Measurements from ENCODE around the gene STK16.

STK16 gene

GRCh38 chr2:219209236-219210195, 35.8 kb upstream of the STK16 start:
- in situ Hi-C loops (cut with MboI; ENCODE audit: low sequenced_read_pairs, unreplicated experiment): no loop called here
- TF ChIP-seq, protein P1, sequence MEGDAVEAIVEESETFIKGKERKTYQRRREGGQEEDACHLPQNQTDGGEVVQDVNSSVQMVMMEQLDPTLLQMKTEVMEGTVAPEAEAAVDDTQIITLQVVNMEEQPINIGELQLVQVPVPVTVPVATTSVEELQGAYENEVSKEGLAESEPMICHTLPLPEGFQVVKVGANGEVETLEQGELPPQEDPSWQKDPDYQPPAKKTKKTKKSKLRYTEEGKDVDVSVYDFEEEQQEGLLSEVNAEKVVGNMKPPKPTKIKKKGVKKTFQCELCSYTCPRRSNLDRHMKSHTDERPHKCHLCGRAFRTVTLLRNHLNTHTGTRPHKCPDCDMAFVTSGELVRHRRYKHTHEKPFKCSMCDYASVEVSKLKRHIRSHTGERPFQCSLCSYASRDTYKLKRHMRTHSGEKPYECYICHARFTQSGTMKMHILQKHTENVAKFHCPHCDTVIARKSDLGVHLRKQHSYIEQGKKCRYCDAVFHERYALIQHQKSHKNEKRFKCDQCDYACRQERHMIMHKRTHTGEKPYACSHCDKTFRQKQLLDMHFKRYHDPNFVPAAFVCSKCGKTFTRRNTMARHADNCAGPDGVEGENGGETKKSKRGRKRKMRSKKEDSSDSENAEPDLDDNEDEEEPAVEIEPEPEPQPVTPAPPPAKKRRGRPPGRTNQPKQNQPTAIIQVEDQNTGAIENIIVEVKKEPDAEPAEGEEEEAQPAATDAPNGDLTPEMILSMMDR (IDR thresholded peaks at IDR 0.05; ENCODE audit: borderline replicate concordance, control extremely low read depth, extremely low read depth, insufficient read depth, missing control alignments): no peak
- DNase-seq (ENCODE audit: low spot score): no peak

DNA sequence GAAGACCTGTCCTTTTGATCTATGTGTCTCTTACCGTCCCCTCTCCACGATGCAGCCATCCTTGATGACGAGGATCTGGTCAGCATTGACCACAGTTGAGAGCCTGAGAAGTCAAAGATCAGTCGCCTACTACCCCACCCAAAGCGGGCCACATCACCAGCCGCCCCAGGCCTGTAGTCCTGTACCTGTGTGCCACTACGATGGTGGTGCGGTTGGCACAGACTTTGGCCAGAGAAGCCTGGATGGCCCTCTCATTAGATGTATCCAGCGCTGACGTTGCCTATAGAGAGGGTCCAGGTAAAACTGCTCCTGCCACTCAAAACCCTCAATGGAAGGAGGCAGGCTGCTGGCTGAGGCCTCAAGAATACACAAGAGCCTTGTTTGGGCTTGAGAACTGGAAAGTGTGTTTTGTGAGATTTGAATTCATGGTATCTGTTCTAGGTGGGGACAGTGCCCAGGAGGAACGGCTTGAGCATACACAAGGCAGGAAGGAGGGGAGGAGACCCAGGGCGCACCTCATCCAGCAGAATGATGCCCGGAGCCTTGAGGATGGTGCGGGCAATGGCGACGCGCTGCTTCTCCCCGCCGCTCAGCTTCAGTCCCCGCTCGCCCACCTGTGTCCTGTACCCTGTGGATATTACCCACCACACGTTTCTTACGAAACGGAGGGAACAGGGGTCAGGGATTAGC, 34.9 kb upstream of the STK16 start:
- in situ Hi-C loops (cut with MboI; ENCODE audit: low sequenced_read_pairs, unreplicated experiment): no loop called here
- no peak for DNase-seq (ENCODE audit: low spot score)

GRCh38 chr2:219210886-219211362, 34.4 kb upstream of the STK16 start:
- in situ Hi-C loops (cut with MboI; ENCODE audit: low sequenced_read_pairs, unreplicated experiment): no loop called here
- TF ChIP-seq, protein P1 (IDR thresholded peaks at IDR 0.05; ENCODE audit: borderline replicate concordance, control extremely low read depth, extremely low read depth, insufficient read depth, missing control alignments): no peak
- no peak for DNase-seq (ENCODE audit: low spot score)

More for the DNA sequence above, 34.9 kb upstream of the STK16 start:
- TF ChIP-seq, protein P1 (IDR thresholded peaks at IDR 0.05; ENCODE audit: borderline replicate concordance, control extremely low read depth, extremely low read depth, insufficient read depth, missing control alignments): no peak

DNA sequence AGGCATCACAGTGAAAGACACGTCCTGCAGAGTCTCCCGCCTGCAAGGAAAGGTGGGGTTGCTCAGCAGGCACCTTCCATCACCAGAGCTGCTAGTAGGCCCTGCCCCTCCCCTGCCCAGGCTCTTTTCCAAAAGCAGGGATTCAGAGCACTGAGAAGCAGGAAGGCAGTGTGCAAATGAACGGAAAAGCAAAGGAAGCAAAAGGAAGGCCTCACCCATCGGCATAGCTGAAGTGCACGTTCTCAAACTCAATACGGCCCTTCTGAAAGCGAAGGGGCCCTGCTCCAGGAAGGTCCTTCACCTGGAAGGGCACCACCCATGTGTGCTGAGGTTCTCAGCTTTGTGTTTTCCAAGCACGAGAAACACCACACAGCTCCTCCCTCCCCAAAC, 32.3 kb upstream of the STK16 start:
- TF ChIP-seq, protein P1 (IDR thresholded peaks at IDR 0.05; ENCODE audit: borderline replicate concordance, control extremely low read depth, extremely low read depth, insufficient read depth, missing control alignments): no peak
- DNase-seq (ENCODE audit: low spot score): no peak
- in situ Hi-C loops (cut with MboI; ENCODE audit: low sequenced_read_pairs, unreplicated experiment): no loop called here

DNA sequence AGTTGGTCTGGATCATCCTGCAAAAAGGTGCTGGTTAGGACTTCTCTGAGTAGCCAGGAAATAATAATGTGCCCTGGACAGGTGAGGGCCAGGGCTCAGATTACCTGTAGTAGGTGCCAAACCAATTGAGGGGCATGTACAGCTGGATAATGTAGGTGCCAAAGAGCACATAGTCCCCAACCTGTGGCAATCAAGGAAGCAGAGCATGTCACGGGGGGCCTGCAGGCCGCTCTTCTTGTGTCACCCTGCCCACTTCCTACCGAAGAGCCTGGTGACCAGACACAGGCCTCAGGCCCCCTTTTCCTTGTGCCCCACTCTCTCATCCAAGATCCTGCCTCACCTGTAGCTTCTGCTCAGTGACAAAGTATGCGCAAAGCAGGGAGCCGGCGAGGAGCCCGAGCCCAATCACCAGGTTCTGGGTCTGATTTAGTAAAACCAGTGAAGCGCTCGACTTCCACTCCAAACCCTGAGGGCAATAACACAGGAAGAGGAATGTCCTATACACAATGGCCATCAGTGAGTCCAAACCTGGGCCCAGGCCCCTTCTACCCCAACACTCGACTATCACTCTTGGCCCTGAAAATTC, 31.7 kb upstream of the STK16 start:
- DNase-seq (ENCODE audit: low spot score): no peak
- TF ChIP-seq, protein P1 (IDR thresholded peaks at IDR 0.05; ENCODE audit: borderline replicate concordance, control extremely low read depth, extremely low read depth, insufficient read depth, missing control alignments): no peak
- in situ Hi-C loops (cut with MboI; ENCODE audit: low sequenced_read_pairs, unreplicated experiment): no loop called here

GRCh38 chr2:219214141-219214540, 31.1 kb upstream of the STK16 start:
- TF ChIP-seq, protein P1 (IDR thresholded peaks at IDR 0.05; ENCODE audit: borderline replicate concordance, control extremely low read depth, extremely low read depth, insufficient read depth, missing control alignments): no peak
- no peak for DNase-seq (ENCODE audit: low spot score)
- in situ Hi-C loops (cut with MboI; ENCODE audit: low sequenced_read_pairs, unreplicated experiment): no loop called here
